GM19023 (cell line): ENCODE measurements around the gene EFCAB13.
"Not testable (repeated sequence)": the region's sequence is repeated elsewhere in the genome, so short reads cannot be mapped to it uniquely, and the experiment has no call there.

Experiments used
- ATAC-seq: cut with Tn5 transposase; IDR thresholded peaks from one replicate; pipeline ENCODE4 v1.9.1; 2021; ENCODE audit warnings: mild to moderate bottlenecking, moderate library complexity; ENCODE audit not compliant: unreplicated experiment

The EFCAB13 gene

DNA sequence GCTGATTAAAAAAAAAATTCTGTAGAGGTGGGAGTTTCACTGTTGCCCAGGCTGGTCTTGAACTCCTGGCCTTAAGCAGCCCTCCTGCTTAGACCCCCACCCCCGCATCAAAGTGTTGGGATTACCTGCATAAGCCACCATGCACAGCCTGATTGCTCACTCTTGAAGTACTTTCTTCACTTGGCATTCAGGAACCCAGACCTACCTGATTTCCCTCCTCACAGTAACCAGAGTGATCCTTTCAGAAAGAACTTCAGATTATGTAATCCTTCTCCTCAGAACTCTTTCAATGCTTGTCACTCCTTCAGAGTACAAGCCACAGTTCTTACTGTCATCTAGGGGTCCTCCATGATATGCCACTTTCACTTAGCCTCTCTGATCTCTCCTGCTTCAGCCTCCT lies 1.4 kb downstream of the EFCAB13 start:
- ATAC-seq, result no peak

DNA sequence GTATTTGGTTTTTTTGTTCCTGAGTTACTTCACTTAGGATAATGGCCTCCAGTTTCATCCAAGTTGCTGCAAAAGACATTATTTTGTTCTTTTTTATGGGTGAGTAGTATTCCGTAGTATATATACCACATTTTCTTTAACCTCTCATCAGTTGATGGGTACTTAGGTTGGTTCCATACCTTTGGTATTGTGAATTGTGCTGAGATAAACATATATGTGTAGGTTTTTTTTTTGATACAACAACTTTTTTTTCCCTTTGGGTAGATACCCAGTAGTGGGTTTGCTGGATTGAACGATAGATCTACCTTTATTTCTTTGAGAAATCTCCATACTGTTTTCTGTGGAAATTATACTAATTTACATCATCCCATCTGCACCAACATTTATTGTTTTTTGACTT lies 6.8 kb downstream of the EFCAB13 start:
- ATAC-seq, result no peak

DNA sequence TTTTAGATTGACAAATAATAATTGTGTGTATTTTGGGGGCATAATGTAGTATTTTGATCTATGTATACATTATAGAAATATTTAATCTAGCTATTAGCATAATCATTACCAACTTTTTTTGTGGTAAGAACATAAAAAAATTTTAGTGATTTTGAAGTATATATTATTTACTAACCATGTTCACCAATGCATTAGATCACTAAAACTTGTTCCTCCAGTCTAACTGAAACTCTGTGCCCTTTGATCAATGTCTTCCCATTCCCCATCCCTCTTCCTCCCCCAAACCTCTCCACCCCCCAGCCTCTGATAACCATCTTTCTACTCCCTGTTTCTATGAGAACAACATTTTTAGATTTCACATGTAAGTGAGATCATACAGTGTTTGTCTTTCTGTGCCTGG lies 8.5 kb downstream of the EFCAB13 start:
- ATAC-seq, result no peak

DNA sequence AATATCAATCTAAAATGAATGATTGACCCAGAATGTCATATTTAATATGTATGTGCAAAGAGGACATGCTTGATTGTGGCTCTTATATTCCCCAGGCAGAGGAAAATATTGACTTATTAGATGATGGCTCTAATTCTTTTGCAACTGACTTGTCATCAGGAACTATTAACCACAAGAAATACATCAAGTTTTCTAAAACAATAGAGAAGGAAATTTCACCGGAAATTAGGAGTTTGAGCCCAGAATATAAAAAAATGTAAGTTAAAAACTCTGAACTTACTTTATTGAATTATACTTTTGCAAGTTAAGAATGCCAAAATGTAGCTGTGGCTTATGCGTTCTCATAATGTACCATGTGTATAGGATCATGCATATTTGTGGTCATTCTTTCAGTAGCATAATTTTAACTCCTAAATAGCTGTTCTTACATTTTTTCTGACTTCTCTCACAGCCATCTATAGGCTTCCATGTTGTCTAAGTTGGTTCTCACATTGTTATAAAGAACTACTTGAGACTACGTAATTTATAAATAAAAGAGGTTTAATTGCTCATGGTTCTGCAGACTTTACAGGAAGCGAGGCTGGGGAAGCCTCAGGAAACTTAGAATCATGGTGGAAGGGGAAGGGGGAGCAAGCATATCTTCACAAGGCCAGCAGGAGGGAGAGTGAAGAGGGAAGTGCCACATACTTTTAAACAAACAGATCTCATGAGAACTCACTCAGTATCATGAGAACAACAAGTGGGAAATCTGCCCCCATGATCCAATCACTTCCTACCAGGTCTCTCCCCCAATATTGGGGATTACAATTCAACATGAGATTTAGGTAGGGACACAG lies 11.6 kb downstream of the EFCAB13 start:
- ATAC-seq, result no peak

DNA sequence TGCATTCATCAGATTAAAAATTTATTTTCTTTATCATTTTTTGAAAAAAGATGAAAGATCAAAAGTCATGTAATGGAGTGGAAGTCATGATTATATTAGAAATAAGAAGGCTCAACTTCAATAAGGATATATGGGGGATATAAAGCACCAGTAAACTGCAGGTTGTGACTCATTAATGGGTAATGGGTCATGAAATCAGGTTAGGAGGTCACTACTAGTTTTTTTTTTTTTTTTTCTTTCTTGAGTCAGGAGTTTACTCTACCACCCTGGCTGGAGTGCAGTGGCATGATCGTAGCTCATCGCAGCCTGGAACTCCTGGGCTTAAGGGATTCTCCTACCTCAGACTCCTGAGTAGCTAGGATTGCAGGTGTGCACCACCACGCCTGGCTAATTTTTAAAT lies 14.3 kb downstream of the EFCAB13 start:
- no peak for ATAC-seq

DNA sequence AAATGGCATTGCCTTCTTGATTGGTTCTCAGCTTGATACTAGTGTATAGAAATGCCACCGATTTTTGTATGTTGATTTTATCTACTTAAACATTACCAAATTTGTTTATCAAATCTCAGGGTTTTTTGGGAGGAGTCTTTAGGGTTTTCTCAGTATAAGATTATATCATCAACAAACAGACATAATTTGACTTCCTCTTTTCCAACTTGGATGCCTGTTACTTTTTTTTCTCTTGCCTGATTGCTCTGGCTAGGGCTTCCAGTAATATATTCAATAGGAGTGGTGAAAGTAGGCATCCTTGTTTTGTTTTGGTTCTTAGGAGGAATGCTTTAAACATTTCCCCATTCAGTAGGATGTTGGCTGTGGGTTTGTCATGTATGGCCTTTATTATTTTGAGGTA lies 29.1 kb downstream of the EFCAB13 start:
- ATAC-seq, result no peak

DNA sequence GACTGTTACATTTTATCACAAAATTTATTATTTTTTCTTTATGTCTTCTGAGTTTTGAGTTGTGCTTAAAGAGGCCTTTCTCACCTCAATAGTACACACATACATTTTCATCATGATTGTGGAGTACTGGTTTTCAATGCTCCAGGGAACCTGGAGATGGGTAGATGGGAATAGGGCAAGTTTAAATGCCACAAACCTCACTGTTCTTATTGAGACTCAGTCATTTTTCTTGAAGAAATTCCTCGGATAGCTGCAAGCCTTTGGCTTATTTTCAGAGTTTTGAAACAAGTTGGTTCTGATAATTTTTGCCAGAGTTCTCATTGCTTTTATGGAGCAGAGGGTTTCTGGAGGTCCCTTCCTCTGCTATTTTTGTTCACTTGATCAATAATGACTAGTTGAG lies 34.9 kb downstream of the EFCAB13 start:
- no peak for ATAC-seq

DNA sequence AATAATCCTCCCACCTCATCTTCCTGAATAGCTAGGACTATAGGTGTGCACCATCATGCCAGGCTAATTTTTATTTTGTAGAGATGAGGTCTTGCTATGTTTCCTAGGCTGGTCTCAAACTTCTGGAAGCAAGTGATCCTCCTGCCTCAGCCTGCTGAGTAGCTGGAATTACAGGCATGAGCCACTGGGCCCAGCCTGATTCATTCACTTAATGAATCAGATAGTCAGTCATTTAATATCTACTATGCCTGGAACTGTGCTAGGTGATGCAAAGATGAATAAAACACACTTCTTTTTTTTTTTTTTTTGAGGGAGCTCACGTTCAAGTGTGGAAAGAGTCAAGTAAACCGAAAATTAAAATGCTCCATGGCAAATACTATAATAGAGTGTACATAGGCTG lies 39.4 kb downstream of the EFCAB13 start:
- ATAC-seq, result no peak

DNA sequence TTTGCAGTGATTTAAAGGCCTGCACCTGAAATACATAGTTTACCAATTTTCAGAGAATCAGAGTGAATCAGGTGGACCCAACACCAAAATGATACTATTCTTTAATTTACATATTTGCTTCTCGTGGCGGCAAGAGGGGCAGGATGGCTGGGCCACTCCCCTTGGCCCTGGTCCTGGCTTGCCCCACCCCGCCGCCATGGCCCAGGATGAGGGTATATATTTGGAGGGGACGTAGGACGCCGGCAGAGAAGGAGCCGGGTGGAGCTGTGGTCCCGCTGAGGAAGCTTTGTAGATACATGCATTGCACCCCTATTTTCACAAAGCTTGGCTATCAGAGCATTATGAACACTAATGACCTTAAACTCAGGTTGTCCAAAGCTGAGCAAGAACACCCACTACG lies 43.5 kb downstream of the EFCAB13 start:
- ATAC-seq, result no peak

DNA sequence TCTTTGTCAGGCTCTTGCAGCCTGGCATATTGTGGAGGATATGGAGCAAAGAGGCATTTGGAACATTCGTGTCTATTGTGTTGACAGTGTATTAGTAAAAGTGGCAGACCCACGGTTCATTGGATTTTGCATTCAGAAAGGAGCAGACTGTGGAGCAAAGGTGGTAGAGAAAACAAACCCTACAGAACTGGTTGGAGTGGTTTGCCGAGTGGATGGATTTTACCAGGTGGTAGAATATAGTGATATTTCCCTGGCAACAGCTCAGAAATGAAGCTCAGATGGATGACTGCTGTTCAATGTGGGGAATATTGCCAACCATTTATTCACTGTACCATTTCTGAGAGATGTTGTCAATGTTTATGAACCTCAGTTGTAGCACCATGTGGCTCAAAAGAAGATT lies 44.5 kb downstream of the EFCAB13 start:
- no peak for ATAC-seq

DNA sequence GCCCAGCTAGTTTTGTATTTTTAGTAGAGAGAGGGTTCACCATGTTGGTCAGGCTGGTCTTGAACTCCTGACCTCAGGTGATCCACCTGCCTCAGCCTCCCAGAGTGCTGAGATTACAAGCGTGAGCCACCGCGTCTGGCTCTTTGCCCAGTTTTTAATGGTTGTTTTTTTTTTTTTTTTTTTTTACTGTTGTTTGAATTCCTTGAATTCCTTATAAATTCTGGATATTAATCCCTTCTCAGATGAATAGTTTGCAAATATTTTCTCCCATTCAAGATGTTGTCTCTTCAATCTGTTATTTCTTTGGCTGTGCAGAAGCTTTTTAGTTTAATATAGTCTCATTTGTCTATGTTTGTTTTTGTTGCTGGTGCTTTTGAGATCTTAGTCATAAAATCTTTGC lies 47.1 kb downstream of the EFCAB13 start:
- not testable (repeated sequence) for ATAC-seq

DNA sequence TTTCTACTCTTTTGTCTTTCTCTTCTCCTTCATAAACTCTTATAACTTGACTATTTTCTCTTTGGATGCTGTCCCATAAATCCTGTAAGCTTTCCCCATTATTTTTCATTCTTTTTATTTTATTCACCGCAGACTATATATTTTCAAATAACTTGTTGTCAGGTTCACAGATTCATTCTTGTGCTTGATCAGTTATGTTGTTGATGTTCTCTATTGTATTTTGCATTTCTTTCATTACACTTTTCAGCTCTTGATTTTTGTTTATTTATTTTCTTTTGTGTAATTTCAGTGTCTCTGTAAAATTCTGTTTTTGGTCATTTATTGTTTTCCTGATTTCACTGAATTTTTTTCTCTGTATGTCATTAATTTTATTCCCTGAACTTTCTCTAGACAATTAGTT lies 49.2 kb downstream of the EFCAB13 start:
- no peak for ATAC-seq

DNA sequence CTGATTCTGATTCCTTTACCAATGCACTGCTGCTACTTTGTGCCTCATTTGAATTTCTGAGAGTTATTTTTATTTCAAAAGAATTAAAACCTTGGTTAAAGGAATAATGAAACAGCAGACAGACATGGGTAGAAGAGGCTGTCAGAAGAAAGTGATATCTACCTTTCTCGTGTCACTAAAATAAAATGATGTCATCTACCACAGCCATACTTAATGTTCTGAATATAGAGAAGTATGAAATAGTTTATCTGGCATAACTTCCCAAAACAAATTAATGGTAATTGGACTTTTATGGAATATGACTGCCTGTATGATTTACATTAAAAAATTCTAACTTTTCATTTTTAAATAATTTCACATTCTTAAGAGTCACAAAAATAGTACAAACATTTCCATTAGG lies 52.5 kb downstream of the EFCAB13 start:
- no peak for ATAC-seq

DNA sequence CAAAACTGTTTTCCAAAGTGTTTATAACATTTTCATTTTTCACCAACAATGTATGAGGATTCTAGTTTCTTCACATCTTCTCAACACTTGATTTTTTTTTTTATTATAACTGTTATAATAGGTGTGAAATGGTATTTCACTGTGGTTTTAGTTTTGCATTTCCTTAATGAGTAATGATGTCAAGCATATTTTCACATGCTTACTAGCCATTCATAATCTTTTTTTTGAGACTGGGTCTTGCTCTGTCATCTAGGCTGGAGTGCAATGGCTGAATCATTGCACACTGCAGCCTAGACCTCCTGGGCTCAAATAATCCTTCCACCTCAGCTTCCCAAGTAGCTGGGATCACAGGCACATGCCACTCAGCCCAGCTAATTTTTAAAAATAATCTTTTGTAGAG lies 65.1 kb downstream of the EFCAB13 start:
- ATAC-seq, result no peak

DNA sequence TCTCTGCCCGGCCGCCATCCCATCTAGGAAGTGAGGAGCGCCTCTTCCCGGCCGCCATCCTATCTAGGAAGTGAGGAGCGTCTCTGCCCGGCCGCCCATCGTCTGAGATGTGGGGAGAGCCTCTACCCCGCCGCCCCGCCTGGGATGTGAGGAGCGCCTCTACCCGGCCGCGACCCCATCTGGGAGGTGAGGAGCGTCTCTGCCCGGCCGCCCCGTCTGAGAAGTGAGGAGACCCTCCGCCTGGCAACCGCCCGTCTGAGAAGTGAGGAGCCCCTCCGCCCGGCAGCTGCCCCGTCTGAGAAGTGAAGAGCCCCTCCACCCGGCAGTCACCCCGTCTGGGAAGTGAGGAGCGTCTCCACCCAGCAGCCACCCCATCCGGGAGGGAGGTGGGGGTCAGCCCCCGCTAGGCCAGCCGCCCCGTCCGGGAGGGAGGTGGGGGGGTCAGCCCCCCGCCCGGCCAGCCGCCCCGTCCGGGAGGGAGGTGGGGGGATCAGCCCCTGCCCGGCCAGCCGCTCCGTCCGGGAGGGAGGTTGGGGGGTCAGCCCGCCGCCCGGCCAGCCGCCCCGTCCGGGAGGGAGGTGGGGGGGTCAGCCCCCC lies 73.9 kb downstream of the EFCAB13 start:
- ATAC-seq, result not testable (repeated sequence)

DNA sequence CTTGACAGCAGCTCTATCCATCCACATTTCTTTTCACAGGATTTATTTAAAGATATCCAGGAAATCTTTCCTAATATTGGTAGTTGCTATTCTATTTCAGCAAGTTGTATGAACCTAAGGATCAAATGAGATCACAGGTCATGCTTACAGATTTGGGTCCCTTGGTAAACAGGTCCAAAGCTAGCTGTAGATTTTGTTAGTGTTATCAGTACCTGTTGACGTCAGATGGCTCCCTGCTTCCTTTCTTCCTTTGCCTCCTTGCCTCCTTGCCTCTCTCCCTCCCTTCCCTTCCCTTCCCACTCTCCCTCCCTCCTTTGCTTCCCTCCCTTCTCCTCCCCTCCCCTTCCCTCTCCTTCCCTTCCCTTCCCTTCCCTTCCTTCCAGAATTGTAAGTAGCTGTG lies 76.6 kb downstream of the EFCAB13 start:
- ATAC-seq, result no peak

DNA sequence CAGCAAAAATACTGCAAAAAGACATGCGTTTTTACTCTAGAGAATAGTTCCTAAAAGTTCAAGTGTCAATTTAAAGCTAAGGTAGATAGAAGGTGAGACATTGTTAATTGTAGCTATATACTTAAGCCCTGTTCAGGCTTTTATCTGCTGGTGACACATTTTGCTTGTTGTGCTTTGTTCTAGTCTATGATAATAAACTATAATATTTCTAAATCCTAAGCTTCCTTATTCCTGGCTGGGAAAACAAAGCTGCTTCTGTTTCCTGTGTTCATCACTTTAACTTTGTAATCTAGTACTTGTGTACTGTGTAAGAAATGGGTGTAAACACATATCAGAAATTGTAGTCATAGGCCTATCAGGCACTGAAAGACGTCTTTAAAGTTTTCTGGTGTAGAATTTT lies 77.3 kb downstream of the EFCAB13 start:
- no peak for ATAC-seq

DNA sequence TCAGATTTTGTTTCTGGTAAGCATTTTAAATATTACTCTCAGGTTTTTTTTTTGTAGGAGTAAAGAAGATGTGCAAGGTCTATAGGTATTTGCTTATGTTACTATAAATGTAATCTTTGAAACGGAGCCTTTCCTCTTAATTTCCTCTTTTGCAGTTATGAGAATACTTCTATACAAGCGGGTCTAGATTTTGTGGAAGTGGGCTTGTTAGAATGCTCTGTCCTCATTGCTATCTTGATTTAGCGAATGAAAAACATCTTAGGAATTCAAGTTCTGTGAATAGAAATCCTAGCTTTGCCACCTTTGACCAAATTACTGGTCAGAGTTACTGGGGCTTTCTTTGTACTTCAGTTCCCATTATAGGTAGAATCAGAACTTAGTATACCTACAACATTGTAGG lies 80.3 kb downstream of the EFCAB13 start:
- ATAC-seq, result no peak

DNA sequence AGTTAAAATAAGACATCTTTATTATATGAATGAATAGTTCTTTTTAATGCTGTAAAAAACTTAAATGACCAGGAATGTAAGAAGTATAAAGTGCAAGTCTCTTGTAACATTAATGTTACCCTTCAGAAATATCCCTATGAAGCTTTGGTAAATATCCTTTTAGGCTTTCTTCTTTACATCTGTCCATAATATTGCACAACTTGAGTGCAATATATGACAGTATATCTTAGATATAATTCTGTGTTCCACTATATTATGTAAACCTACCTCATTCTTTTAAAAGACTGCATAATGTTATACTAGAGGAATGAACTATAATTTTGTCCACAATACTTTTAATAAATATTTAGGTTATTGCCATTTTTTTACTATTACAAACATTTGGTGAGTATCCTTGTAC lies 81.1 kb downstream of the EFCAB13 start:
- no peak for ATAC-seq

DNA sequence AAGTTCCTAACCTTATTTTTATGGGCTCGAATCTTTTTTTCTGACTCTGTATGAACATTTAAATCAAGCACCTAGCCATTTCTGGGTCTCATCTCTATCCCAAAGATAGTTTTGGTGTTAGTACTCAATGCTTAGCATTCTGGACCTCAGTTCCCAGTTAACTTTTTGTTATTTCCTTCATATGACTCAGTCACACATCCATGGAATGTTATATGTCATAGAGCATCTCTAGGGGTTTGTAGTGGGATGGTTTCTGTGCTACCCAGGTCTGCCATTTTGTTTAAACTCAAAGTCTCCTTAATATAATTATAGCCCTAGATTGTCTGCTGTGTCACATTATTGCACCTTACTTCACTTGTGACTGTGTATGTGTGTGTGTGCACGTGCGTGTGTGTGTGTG lies 90.1 kb downstream of the EFCAB13 start:
- ATAC-seq, result no peak

DNA sequence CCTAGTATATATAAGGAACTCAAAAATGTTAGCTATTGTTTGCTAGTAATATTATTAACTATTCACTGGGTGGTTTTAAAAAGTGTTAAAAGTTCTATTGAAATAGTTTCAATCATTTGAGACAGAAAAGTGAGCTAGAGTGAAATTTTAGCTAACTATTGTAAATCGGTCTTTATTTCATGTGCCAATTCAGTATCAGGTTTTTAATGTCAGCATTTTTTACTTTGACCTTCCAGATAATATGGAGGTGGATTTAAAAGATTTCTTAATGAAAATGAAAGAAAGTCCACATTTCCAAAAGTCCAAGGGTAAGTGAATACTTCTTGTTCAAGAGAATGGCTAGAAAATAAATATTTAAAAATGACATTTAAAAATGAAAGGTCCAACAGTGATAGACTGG lies 90.9 kb downstream of the EFCAB13 start:
- no peak for ATAC-seq

DNA sequence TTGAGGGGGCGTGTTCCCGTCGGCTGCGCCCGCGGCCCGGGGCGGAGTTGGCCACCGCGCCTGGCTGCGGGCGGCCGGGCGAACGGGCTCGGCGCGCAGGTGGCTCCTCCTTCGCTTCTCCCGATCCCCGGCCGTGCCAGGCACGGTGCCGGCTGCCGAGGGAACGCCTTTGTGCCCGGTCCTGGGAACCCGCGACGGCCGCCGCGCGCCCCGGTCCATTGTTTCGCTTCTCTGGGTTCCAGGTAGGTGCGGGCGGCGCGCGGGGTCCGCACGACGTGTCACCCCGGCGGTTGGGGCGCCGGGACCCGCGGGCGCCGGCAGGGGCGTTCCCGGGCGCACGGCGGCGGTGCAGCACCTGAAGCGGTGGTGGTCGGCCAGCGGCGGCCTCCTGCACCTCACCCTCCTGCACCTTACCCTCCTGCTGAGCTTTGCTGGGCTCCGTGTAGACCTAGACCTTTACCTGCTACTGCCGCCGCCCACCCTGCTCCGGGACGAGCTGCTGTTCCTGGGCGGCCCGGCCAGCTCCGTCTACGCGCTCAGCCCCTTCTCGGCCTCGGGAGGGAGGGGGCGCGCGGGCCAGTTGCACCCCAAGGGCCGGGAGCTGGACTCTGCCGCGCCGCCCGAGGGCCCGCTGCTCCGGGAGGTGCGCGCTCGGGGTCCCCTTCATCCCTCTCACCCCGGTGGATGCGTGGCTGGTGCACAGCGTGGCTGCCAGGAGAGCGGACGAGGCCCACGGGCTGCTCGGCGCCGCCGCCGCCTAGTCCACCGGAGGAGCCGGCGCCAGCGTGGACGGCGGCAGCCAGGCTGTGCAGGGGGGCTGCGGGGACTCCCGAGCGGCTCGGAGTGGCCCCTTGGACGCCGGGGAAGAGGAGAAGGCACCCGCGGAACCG lies 99.9 kb downstream of the EFCAB13 start:
- ATAC-seq, result no peak
